Duodenal mucosa (tissue), 2 donors: Measurements from ENCODE around the gene OR2AJ1.
"Not testable (repeated sequence)": the region's sequence is repeated elsewhere in the genome, so short reads cannot be mapped to it uniquely, and the experiment has no call there.

Source experiments
- H3K27ac ChIP-seq: one replicate; pipeline ENCODE4 v1.7.0; 2013; ENCODE audit warnings: low read depth, low read length
- H3K27me3 ChIP-seq, 2 donors: one replicate each; pipeline ENCODE4 v1.7.0; 2013; ENCODE audit warnings: low read length in 2 of 2, control low read depth in 1 of 2; ENCODE audit not compliant: insufficient read depth in 2 of 2, control insufficient read depth in 1 of 2
- H3K36me3 ChIP-seq, 2 donors: one replicate each; pipeline ENCODE4 v1.7.0; 2013; ENCODE audit warnings: low read length in 2 of 2, control low read depth in 1 of 2; ENCODE audit not compliant: insufficient read depth in 2 of 2, control insufficient read depth in 1 of 2
- H3K4me1 ChIP-seq, 2 donors: one replicate each; pipeline ENCODE4 v1.7.0; 2013; ENCODE audit warnings: low read length in 2 of 2, control low read depth in 1 of 2; ENCODE audit not compliant: insufficient read depth in 2 of 2, control insufficient read depth in 1 of 2
- H3K4me3 ChIP-seq, 2 donors: one replicate each; pipeline ENCODE4 v1.7.0; 2013; ENCODE audit warnings: low read length in 2 of 2, low read depth in 1 of 2
- H3K9ac ChIP-seq, 2 donors: one replicate each; pipeline ENCODE4 v1.7.0; 2013; ENCODE audit warnings: low read length in 2 of 2, low read depth in 1 of 2
- H3K9me3 ChIP-seq, 2 donors: one replicate each; pipeline ENCODE4 v1.7.0; 2013; ENCODE audit warnings: low read length in 2 of 2, control low read depth in 1 of 2; ENCODE audit not compliant: control insufficient read depth in 1 of 2

OR2AJ1 gene

DNA sequence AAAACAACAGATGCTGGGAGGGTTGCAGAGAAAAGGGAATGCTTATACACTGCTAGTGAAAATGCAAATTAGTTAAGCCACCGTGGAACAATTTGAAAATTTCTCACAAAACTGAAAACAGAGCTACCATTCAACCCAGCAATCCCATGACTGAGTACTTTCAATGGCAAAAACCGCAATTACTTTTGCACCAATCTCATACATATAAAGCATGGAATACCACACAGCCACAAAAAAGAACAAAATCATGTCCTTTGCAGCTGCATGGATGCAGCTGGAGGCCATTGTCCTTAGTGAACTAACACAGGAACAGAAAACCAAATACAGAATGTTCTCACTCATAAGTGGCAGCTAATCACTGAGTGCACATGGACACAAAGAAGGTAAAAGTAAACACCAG is 10.9 kb upstream of the OR2AJ1 start:
- no peaks in the 10 kb centered on the region for H3K4me1 ChIP-seq
- no peak overlapping the region for H3K27ac ChIP-seq
- no peaks in the 10 kb centered on the region for H3K27me3 ChIP-seq
- no peak overlapping the region for H3K4me3 ChIP-seq
- H3K9me3 ChIP-seq, result peaks cover 3 to 9% of the 10 kb centered on the region in 2 donors
- H3K9ac ChIP-seq, result no peak overlapping the region
- no peaks in the 10 kb centered on the region for H3K36me3 ChIP-seq

GRCh38 chr1:247914941-247915662 is 9.6 kb upstream of the OR2AJ1 start:
- H3K4me3 ChIP-seq, result no peak overlapping the region
- no peak overlapping the region for H3K9ac ChIP-seq
- H3K4me1 ChIP-seq, result no peaks in the 10 kb centered on the region
- peaks cover 3 to 7% of the 10 kb centered on the region in 2 donors for H3K9me3 ChIP-seq
- no peaks in the 10 kb centered on the region for H3K36me3 ChIP-seq
- no peak overlapping the region for H3K27ac ChIP-seq
- H3K27me3 ChIP-seq, result no peaks in the 10 kb centered on the region

GRCh38 chr1:247919952-247920351 is 4.7 kb upstream of the OR2AJ1 start, which contains the start of gene OR2T8:
Gene OR2T8 (plus strand): TSS chr1:247920252. CDS start chr1:247921018, 766 bp downstream.
- Histone ChIP-seq H3K36me3 (no peaks in the 10 kb centered on the region), H3K9me3 (peaks cover 0 to 3% of the 10 kb centered on the region in 2 donors), H3K27me3 (no peaks in the 10 kb centered on the region), H3K4me3 (no peak within 1 kb of the TSS), H3K27ac (no peak within 1 kb of the TSS), H3K9ac (no peak within 1 kb of the TSS), H3K4me1 (no peaks in the 10 kb centered on the region)

- Histone ChIP-seq H3K4me3 (no peak overlapping the region), H3K9me3 (peaks cover 0 to 3% of the 10 kb centered on the region in 2 donors), H3K27ac (no peak overlapping the region), H3K36me3 (no peaks in the 10 kb centered on the region), H3K27me3 (no peaks in the 10 kb centered on the region), H3K4me1 (no peaks in the 10 kb centered on the region), H3K9ac (no peak overlapping the region)
Observed at GRCh38 chr1:247923941-247924340, 748 bp upstream of the OR2AJ1 start.

DNA sequence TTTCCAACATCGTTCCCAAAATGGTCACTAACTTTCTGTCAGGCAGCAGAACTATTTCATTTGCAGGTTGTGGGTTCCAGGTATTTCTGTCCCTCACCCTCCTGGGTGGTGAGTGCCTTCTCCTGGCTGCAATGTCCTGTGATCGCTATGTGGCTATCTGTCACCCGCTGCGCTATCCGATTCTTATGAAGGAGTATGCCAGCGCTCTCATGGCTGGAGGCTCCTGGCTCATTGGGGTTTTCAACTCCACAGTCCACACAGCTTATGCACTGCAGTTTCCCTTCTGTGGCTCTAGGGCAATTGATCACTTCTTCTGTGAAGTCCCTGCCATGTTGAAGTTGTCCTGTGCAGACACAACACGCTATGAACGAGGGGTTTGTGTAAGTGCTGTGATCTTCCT is 9.3 kb downstream of the OR2AJ1 start:
- Histone ChIP-seq H3K9ac (no peak overlapping the region), H3K27ac (no peak overlapping the region), H3K4me1 (no peaks in the 10 kb centered on the region), H3K4me3 (no peak overlapping the region), H3K27me3 (no peaks in the 10 kb centered on the region), H3K36me3 (no peaks in the 10 kb centered on the region), H3K9me3 (peaks cover 10 to 13% of the 10 kb centered on the region in 2 donors)

- Histone ChIP-seq H3K27me3 (no peaks in the 10 kb centered on the region), H3K36me3 (no peaks in the 10 kb centered on the region), H3K4me1 (no peaks in the 10 kb centered on the region), H3K4me3 (no peak overlapping the region), H3K9ac (no peak overlapping the region), H3K9me3 (peaks cover 10 to 13% of the 10 kb centered on the region in 2 donors), H3K27ac (no peak overlapping the region)
Observed at GRCh38 chr1:247935781-247936180, 11.1 kb downstream of the OR2AJ1 start.

- no peaks in the 10 kb centered on the region for H3K27me3 ChIP-seq
- no peak overlapping the region for H3K27ac ChIP-seq
- H3K36me3 ChIP-seq, result no peaks in the 10 kb centered on the region
- no peak overlapping the region for H3K4me3 ChIP-seq
- peaks cover 10 to 13% of the 10 kb centered on the region in 2 donors for H3K9me3 ChIP-seq
- no peaks in the 10 kb centered on the region for H3K4me1 ChIP-seq
- no peak overlapping the region for H3K9ac ChIP-seq
Observed at GRCh38 chr1:247936415-247936814, 11.7 kb downstream of the OR2AJ1 start.

DNA sequence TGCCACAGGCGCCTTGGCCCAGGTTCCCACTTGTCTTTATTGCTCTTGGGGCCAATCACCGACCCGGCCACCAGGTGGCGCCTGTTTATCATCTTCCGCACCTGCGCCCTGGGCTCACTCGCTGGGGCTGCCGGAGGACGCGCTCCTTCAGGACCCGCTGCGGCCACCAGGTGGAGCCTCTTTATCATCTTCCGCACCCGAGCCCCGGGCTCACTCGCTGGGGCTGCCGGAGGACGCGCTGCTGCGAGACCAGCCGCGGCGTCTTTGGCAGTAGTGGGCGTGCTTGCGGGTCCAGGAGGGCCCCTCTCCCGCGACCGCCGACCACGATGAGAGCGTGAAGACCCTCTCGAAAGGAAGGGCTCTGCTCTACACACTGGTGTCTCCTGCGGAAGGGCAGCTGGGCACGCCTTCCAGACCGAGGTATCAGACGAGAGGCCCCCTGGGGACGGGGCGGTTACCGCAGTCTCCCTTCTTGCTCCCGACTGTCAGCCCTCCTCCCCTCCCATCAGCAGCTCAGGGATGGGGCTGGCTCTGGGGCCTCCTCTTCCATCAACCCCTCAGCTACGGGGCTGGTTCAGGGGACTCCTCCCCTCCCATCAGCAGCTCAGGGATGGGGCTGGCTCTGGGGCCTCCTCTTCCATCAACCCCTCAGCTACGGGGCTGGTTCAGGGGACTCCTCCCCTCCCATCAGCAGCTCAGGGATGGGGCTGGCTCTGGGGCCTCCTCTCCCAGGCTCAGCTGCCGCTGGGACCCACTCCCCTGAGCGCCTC is 12.5 kb downstream of the OR2AJ1 start:
- not testable (repeated sequence) for H3K27me3 ChIP-seq, H3K4me1 ChIP-seq, H3K9ac ChIP-seq, H3K27ac ChIP-seq, H3K36me3 ChIP-seq
- Histone ChIP-seq H3K4me3 (peak overlapping the region; percentile 15 to 61), H3K9me3 (peaks cover 15% of the 10 kb centered on the region in 2 donors)

GRCh38 chr1:247942624-247943023 is 17.9 kb downstream of the OR2AJ1 start:
- no peaks in the 10 kb centered on the region for H3K27me3 ChIP-seq
- H3K4me3 ChIP-seq, result no peak overlapping the region
- no peak overlapping the region for H3K27ac ChIP-seq

DNA sequence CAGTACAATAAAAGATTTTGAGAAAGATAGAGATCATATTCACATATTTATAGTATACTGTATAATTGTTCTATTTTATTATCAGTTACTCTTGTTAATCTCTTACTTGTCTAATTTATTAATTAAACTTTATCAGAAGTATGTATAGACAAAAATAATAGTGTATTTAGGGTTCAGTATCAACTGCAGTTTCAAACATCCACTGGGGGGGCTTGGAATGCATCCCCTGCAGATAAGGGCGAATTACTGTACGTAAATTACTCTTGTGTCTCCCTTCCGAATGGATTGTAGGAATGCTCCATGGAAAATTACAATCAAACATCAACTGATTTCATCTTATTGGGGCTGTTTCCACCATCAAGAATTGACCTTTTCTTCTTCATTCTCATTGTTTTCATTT is 23.9 kb downstream of the OR2AJ1 start, which contains the start of gene OR2L8:
Gene OR2L8 (plus strand): TSS at position 301 of the 400 bp plus-strand sequence. CDS start 0 bp downstream, at position 301.
- Histone ChIP-seq H3K27me3 (no peaks in the 10 kb centered on the region), H3K9me3 (peaks cover 0 to 3% of the 10 kb centered on the region in 2 donors), H3K36me3 (no peaks in the 10 kb centered on the region), H3K4me3 (no peak within 1 kb of the TSS), H3K4me1 (no peaks in the 10 kb centered on the region), H3K27ac (no peak within 1 kb of the TSS), H3K9ac (no peak within 1 kb of the TSS)

More at GRCh38 chr1:247942624-247943023, 17.9 kb downstream of the OR2AJ1 start:
- H3K9me3 ChIP-seq, result peaks cover 4 to 5% of the 10 kb centered on the region in 2 donors
- H3K36me3 ChIP-seq, result no peaks in the 10 kb centered on the region
- H3K4me1 ChIP-seq, result no peaks in the 10 kb centered on the region
- H3K9ac ChIP-seq, result no peak overlapping the region
